Activated CD8-positive, alpha-beta memory T cell treated with anti-CD3 and anti-CD28 coated beads for 48 hours (primary cell): ENCODE data around the gene HILPDA.
"Not testable (repeated sequence)": the region's sequence is repeated elsewhere in the genome, so short reads cannot be mapped to it uniquely, and the experiment has no call there.

Source experiments
- DNase-seq, 3 experiments: peaks; one replicate each; pipeline ENCODE4 v3.0.0-alpha.2; 2020; ENCODE audit warnings: low read depth in 2 of 3, low spot score in 2 of 3

HILPDA gene

GRCh38 chr7:128431221-128431620 lies 24.5 kb upstream of the HILPDA start:
- DNase-seq = no peak

- no peak for DNase-seq
These were observed 23.9 kb upstream of the HILPDA start for GRCh38 chr7:128431754-128432153.

GRCh38 chr7:128434413-128435326 lies 21.0 kb upstream of the HILPDA start:
- DNase-seq = no peak

- no peak for DNase-seq
These were observed 20.4 kb upstream of the HILPDA start for GRCh38 chr7:128435327-128435686.

- no peak for DNase-seq
These were observed 18.0 kb upstream of the HILPDA start for GRCh38 chr7:128437426-128438332.

GRCh38 chr7:128442356-128442755 lies 13.3 kb upstream of the HILPDA start:
- DNase-seq = no peak

GRCh38 chr7:128443831-128444600 lies 11.7 kb upstream of the HILPDA start:
- no peak for DNase-seq

- no peak for DNase-seq
These were observed 9.4 kb upstream of the HILPDA start for GRCh38 chr7:128446306-128446705.

GRCh38 chr7:128447941-128448564 lies 7.6 kb upstream of the HILPDA start:
- no peak for DNase-seq

GRCh38 chr7:128448751-128449302 lies 6.9 kb upstream of the HILPDA start:
- DNase-seq = no peak

- no peak for DNase-seq
These were observed 5.3 kb upstream of the HILPDA start for GRCh38 chr7:128450409-128450808.

- DNase-seq = no peak
These were observed 4.8 kb upstream of the HILPDA start for GRCh38 chr7:128450913-128451312.

- DNase-seq = no peak
These were observed 3.1 kb upstream of the HILPDA start for GRCh38 chr7:128452552-128452951.

- DNase-seq = no peak
These were observed 1.6 kb upstream of the HILPDA start for GRCh38 chr7:128453836-128454804.

GRCh38 chr7:128454808-128455542 lies 703 bp upstream of the HILPDA start:
- DNase-seq = no peak

- DNase-seq = no peak
These were observed 612 bp downstream of the HILPDA start for GRCh38 chr7:128456255-128456725.

GRCh38 chr7:128457385-128457784 lies 1.7 kb downstream of the HILPDA start:
- DNase-seq = not testable (repeated sequence)

GRCh38 chr7:128458956-128459355 lies 3.3 kb downstream of the HILPDA start:
- DNase-seq = no peak
